Stimulated activated CD4-positive, alpha-beta T cell treated with anti-CD3 and anti-CD28 coated beads, Interleukin-12 subunit alpha, Interleukin-12 subunit beta, amount 100 ng/mL, for 4 hours (primary cell): Measurements from ENCODE around the gene RDH16.
A peak's percentile ranks its signal among the peaks of the same experiment; 100 is the strongest.

ENCODE experiments used
- DNase-seq: peaks from one replicate; pipeline ENCODE4 v3.0.0-alpha.2; 2020

Gene RDH16

DNA sequence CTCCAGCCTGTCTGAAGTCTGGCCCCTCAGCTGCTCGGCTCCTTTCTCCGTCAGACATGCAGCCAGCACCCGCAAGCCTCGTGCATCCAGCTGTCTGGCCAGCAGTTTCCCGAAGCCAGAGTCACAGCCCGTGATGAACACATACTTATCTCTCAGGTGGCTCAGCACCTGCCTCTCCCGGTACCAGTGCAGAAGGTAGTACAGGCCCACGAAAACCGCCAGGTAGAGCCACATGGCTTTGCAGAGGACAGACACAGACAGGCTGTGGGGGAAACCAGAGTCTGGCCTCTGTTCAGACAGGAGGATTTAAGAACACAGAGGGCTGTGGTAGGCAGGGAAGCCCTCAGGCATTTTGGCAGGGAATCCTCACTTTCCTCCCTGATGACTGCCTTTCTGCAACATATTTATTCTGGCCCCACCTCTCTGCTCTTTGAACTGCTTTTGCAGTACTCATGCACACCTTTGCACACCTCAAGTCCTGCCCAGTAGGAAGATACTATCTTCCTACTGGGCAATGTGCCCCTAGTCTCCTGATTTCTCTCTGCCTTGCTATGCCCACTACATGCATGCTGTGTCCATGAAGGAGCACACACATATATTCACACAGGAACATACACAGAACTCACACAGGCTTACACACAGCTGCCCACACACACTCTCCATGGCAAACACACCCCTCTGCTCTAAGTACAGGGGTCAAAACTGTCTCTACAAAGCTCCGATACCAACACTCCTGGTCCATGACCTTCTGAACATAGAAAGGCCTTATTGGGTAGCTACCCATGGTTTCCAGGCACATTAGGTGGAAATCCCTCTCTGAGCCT, at the start of gene RDH16:
RDH16 (minus strand) TSS at position 380 of the 824 bp plus-strand sequence; CDS start at position 234, 146 bp downstream.
- DNase-seq: no peak

DNA sequence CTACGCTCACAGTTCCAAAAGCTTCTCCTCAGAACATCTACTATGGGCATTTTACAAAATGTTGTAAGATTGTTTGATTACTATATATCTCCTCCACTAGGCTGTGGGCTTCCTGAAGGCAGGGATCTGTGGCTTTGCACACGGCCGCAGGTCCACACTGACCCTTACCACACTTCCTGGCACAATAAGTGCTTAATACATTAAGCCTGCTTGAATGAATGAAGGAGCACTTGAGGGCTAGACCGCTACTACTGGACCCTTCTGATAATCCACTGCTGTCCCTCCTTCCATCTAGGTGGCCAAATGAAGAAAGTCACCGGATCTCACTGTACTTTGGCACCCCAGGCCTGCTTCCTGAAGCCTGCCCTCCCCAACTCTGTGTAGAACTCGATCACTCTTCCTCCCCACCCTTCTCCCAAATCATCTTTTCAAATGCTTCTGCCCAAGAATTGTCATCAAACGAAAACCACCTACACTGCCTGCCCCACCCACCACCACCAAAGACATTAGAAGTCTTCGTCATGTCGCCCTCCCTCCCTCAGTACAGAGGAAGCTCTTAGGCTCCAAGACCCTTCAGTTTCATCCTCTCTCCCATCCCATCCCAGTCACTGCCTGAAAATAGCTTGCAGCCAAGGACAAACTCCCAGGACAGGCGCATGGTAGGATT, 49.5 kb upstream of the RDH16 start:
- peak; percentile 25 for DNase-seq

DNA sequence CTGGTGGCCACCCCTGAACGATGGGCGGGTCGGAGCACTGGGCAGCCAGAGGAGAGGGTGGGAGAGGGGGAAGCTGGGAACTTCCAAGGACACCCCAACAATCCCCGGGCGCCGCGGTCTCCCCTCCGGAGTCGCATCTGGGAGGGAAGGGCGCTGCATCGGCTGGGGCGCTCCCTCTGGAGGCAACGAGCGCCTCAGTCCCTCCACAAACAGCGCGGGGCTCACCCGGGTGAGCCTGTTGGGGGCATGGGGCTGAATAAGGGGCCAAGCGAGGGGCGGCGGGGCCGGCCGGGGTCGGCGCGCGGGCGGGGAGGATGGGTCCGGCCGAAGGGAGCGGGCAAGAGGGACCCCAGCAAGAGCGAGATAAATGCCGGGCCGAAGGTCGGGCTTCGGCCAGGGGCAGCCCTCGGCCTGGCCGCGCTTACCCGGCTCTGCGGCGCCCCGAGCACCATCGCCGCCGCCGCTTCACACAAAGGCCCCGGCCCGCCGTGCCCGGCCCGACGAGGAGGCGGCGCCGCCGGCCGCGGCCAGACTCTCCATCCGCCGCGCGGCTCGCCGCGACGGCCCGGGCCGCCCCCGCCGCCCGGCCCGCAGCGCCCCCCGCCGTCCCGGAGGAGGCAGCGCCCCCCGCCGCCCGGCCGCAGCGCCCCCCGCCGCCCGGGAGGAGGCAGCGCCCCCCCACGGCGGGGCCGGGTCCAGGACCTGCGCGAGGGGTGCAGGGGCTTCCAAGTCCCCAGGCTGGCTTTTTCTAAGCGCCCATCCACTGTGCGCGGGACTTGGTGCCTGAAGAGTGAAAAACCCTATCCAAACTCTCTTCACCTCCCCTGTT, 48.8 kb upstream of the RDH16 start, which contains the start of gene ZBTB39:
ZBTB39 (minus strand) TSS at position 567 of the 829 bp plus-strand sequence. CDS start 1,629 bp downstream, outside the sequence.
- DNase-seq: peak; percentile 64

DNA sequence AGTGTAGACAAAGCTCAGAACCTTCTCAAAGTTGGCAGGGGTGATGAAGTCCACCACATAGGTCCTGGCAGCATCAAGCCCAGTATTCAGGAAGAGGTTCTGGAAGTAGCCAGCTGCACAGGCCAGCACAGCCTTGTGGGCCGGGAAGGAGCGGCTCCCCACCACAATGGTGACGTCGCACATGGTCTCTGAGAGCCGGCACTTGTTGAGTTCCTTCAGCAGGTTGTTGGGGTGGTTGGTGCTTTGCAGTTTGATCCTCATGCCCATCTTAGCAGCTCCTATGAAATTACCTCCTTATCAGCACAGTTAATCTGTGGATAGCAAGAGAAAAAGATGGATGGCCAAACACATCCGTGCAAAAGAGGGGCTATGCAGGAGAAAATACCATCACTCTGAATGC, 47.2 kb upstream of the RDH16 start:
- no peak for DNase-seq

- no peak for DNase-seq
These were observed 46.0 kb upstream of the RDH16 start for GRCh38 chr12:57003395-57003794.

GRCh38 chr12:57001448-57001906, 44.1 kb upstream of the RDH16 start:
- DNase-seq: peak; percentile 70

DNA sequence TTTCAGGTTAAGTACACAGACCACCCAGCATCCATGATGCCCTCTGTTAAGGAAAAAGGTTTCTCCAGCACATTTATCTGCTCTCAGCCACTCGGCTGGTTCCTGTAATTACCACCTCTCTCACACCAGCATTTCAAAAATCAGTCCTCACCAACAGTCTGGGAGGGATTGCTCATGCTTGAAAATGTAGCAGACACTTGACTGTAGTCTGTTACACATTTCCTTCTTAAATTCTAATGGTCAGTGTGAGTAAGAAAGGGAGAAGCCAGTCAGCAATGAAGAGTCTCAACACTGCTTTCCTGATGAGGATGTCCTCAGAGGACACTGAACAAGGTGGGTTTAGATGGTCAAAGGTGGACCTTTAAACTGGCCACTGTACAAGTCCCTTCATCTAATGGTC, 43.0 kb upstream of the RDH16 start:
- DNase-seq: no peak

DNA sequence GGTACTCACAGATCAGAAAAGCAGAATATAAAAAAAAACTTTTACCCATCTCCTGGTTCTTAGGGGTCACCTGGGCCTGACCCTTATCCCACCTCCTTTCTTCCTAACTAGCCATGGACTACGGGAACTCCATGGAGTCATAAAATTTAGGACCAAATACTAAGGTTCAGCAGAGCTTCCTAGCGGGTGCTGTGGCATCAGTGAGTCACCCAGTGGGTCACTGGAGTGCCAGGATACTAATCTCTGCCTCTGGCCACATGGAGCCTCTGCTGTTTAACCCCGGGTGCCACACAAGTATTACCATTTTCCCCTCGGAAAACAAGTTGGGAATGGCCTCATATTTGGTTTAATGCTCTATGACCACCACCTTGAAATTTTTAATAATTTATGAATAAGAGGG, 42.0 kb upstream of the RDH16 start:
- DNase-seq: no peak

GRCh38 chr12:56998981-56999380, 41.6 kb upstream of the RDH16 start:
- DNase-seq: peak; percentile 37

DNA sequence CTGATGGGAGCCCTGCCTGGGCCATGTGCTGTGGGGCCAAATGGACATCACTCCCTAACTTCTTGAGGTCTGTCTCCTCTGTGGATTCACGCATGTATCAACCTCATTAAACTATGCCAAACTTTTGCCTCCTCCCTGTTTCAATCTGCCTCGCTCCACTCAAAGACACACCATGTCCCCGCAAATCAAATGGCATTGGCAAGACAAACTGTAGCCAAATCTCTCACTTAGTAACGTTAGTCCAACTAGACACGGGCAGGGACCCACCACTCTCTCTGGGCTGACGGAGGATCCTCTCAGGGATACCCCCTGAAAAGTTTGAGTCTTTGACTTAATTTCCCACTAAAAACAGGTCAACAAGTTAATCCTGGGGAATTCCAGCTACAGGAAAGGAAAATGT, 40.9 kb upstream of the RDH16 start:
- DNase-seq: no peak

DNA sequence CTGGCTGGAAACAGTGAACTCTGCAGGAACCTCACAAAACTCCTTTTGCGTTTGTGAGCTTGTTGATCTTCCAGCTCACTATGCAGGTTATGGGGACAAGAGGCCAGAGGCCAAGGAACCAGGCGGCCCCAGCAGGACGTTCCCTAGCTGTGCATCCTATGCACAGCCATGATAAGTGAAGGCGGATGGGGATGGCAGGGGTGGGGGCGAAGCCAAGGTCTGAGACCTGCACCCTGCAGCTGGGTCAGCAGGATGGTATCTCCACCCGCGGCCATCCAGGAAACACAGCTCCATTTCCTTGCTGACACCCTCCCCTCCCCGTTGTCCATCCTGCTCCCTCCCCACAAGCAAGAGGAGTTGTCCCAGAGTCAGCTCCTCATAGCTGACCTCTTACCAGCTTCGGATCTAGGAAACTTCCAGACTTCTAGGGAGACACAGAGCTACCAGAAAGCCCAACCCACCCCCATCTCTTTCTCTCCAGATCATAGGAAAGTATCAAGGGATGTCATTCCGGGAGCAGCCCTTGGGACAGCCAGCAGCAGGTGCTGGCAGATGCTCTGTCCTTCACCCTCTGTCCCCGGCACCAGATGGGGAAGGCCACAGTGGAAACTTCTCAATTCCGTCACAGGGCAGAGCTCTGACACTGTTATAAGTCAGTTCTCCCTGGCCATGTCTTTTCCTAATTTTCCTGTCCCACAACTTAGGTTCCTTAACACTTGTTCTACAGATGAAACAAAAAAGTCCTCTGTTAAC, 39.6 kb upstream of the RDH16 start:
- no peak for DNase-seq

DNA sequence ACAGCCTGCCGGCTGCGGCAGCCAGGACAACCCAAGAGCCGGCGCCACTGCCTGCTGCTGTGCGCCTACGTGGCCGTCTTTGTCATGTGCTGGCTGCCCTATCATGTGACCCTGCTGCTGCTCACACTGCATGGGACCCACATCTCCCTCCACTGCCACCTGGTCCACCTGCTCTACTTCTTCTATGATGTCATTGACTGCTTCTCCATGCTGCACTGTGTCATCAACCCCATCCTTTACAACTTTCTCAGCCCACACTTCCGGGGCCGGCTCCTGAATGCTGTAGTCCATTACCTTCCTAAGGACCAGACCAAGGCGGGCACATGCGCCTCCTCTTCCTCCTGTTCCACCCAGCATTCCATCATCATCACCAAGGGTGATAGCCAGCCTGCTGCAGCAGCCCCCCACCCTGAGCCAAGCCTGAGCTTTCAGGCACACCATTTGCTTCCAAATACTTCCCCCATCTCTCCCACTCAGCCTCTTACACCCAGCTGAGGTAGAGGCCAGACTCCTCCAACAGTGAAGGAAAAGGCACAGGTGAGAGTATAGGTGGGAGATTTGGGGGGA, 38.6 kb upstream of the RDH16 start:
- no peak for DNase-seq

GRCh38 chr12:56995201-56995929, 38.0 kb upstream of the RDH16 start:
- no peak for DNase-seq

DNA sequence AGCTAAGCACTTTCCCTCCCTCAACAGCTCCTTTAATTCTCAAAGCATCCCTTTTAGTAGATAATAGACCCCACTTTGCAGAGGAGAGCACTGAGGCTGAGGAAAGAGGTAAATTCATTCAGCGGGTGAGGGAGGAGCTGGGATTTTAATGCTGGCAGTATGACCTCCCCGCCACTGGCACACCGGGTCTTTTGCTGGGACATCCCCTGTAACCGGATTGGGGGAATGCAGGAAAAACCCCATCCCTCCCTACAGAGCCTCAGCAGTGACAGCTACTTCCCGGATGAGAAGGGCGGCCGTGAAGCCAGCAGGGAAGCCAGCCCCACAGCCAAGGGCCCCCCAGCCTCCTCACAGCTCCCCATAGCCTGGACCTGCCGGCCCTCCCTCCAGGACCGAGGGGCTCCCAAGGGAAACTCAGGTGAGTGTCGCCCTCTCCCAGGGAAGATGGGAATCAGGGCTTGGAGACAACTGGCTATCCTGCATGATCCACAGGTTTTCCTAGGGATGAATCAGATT, 36.9 kb upstream of the RDH16 start:
- DNase-seq: no peak

DNA sequence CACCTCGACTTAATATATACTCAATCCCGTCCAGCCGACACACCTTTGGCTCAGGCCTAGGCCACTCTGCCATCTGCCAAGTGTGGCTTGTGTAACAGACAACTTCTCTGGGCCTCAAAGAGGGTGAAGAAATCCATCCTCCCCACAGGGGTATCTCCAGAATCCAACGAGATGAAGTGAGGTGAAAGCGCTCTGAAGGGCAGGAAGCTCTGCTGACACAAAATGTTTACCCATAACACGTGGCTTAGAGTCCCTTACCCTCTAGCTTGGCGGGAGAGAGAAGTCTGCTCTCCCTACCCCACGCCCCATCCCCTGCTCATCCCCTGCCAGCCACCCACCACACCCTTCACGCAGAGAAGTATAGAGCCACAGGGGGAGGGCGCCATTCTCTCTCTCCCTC, 35.9 kb upstream of the RDH16 start:
- DNase-seq: no peak

- no peak for DNase-seq
These were observed 34.2 kb upstream of the RDH16 start for GRCh38 chr12:56991319-56992246.

DNA sequence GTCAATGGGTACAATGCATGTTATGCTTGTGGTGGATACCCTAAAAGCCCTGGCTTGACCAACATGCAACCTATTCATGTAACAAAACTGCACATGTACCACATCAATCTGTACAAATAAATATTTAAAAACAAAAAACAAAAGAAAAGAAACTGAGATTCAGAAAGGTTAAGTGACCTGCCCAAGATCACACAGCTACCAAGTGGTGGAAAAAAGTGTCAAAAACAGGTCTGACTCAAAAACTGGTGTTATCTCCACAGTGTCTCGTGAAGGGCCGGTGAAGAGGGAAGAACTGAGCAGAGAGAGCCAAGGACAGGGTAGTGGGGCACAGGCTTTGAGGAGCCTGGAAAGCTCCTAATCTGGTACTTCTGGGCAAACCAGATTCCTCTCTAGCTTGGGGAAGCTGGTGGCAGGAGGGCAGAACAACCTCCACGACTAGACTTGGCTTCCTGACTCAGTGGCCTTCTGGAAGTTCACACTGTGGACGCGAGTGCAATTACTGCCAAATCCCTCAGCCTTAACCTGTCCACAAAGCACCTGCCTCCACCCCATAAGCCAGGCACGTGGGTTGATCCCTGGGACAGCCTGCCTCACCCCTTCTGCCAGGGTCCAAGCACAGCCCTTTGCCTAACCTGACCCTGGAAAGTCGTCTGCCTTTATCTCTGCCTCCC, 33.4 kb upstream of the RDH16 start:
- DNase-seq: no peak

- DNase-seq: no peak
These were observed 32.6 kb upstream of the RDH16 start for GRCh38 chr12:56989861-56990610.
